ENCODE results near the gene STRIT1. TPM values are rescaled to one million over a fixed set of nuclear protein-coding genes. Genes with fewer than 3 reads are reported as not detected.
A peak's percentile ranks its signal among the peaks of the same experiment; 100 is the strongest.

Gene STRIT1
- total and polyA plus RNA-seq, 9 of the 15 experiments (the other 6 are each of a cell fraction or from before 2014, with no cell fraction given): not detected

- no peak for TF ChIP-seq HINFP (tag; conservative IDR thresholded peaks at IDR 0.05; ENCODE audit: low read depth)
- no peak for TF ChIP-seq ZNF277 (CRISPR knock-in tag; IDR thresholded peaks at IDR 0.05; ENCODE audit: borderline replicate concordance)
- TF ChIP-seq TRIM24 (IDR thresholded peaks at IDR 0.05): peak; percentile 74 to 90
- TF ChIP-seq ETV1 (tag; conservative IDR thresholded peaks at IDR 0.05; ENCODE audit: low read depth): no peak
- peak; percentile 68 for TF ChIP-seq EHMT2 (IDR thresholded peaks at IDR 0.05)
- no peak for TF ChIP-seq UBTF (IDR thresholded peaks at IDR 0.05; ENCODE audit: borderline replicate concordance in 1 of 2, low read depth in 2 of 2, low read length in 2 of 2)
- no peak for TF ChIP-seq ZNF217 (CRISPR knock-in tag; IDR thresholded peaks at IDR 0.05)
- no peak for TF ChIP-seq ZFP30 (CRISPR knock-in tag; IDR thresholded peaks at IDR 0.05; ENCODE audit: borderline replicate concordance)
- TF ChIP-seq DLX4 (CRISPR knock-in tag; IDR thresholded peaks at IDR 0.05): no peak
- TF ChIP-seq E2F6 (IDR thresholded peaks at IDR 0.05; ENCODE audit: borderline replicate concordance in 1 of 2, extremely low read depth in 1 of 2, insufficient read depth in 1 of 2, insufficient read length in 1 of 2, low read depth in 1 of 2, low read length in 1 of 2, poor library complexity in 1 of 2, severe bottlenecking in 1 of 2): no peak
- no peak for TF ChIP-seq YBX1 (IDR thresholded peaks at IDR 0.05)
- TF ChIP-seq ZNF23 (CRISPR knock-in tag; IDR thresholded peaks at IDR 0.05): no peak
- TF ChIP-seq TSC22D4 (tag; IDR thresholded peaks at IDR 0.05): no peak
- TF ChIP-seq BRF1 (IDR thresholded peaks at IDR 0.05; ENCODE audit: borderline replicate concordance, extremely low read depth, insufficient read length): no peak
- TF ChIP-seq BMI1 (IDR thresholded peaks at IDR 0.05; ENCODE audit: low read length): no peak
- TF ChIP-seq HDAC8 (tag; IDR thresholded peaks at IDR 0.05): no peak
- TF ChIP-seq GATAD2B (IDR thresholded peaks at IDR 0.05; ENCODE audit: borderline replicate concordance): no peak
- TF ChIP-seq SMARCA5 (IDR thresholded peaks at IDR 0.05): no peak
- no peak for TF ChIP-seq ATF6 (CRISPR knock-in tag; IDR thresholded peaks at IDR 0.05)
- TF ChIP-seq ARID2 (IDR thresholded peaks at IDR 0.05): no peak
Observed at GRCh38 chr3:155248531-155249187, 44.8 kb downstream of the STRIT1 start (continued).
